Measurements from ENCODE around the gene CBLN2.

Gene CBLN2

GRCh38 chr18:72502671-72503431 is 41.3 kb downstream of the CBLN2 start:
- no peaks in the 10 kb centered on the region for H3K4me1 ChIP-seq (ENCODE audit: insufficient read depth, poor library complexity, severe bottlenecking)
- H3K36me3 ChIP-seq (ENCODE audit: low read depth): no peaks in the 10 kb centered on the region
- no peak overlapping the region for H3K27ac ChIP-seq (ENCODE audit: poor library complexity, severe bottlenecking)
- H3K27me3 ChIP-seq (ENCODE audit: insufficient read depth, poor library complexity, severe bottlenecking): no peaks in the 10 kb centered on the region
- ATAC-seq (ENCODE audit: low read depth): no peak
- H3K4me3 ChIP-seq (ENCODE audit: severe bottlenecking): no peak overlapping the region
- no peaks in the 10 kb centered on the region for H3K9me3 ChIP-seq (ENCODE audit: severe bottlenecking)
- no peak for TF ChIP-seq CTCF (IDR thresholded peaks at IDR 0.05; ENCODE audit: poor library complexity, severe bottlenecking)
- DNase-seq (ENCODE audit: low spot score): no peak

GRCh38 chr18:72492497-72492896 is 51.6 kb downstream of the CBLN2 start:
- DNase-seq (ENCODE audit: low spot score): no peak
- H3K36me3 ChIP-seq (ENCODE audit: low read depth): no peaks in the 10 kb centered on the region
- no peak overlapping the region for H3K4me3 ChIP-seq (ENCODE audit: severe bottlenecking)
- TF ChIP-seq CTCF (IDR thresholded peaks at IDR 0.05; ENCODE audit: poor library complexity, severe bottlenecking): no peak
- no peak overlapping the region for H3K27ac ChIP-seq (ENCODE audit: poor library complexity, severe bottlenecking)
- peaks cover 2% of the 10 kb centered on the region for H3K4me1 ChIP-seq (ENCODE audit: insufficient read depth, poor library complexity, severe bottlenecking)
- no peaks in the 10 kb centered on the region for H3K9me3 ChIP-seq (ENCODE audit: severe bottlenecking)
- H3K27me3 ChIP-seq (ENCODE audit: insufficient read depth, poor library complexity, severe bottlenecking): no peaks in the 10 kb centered on the region
- no peak for ATAC-seq (ENCODE audit: low read depth)
